HG03139 (cell line): ENCODE measurements around the gene DCAF15.

Experiments
- ATAC-seq: cut with Tn5 transposase; IDR thresholded peaks from one replicate; pipeline ENCODE4 v1.9.1; 2021; ENCODE audit not compliant: unreplicated experiment

DCAF15 gene

DNA sequence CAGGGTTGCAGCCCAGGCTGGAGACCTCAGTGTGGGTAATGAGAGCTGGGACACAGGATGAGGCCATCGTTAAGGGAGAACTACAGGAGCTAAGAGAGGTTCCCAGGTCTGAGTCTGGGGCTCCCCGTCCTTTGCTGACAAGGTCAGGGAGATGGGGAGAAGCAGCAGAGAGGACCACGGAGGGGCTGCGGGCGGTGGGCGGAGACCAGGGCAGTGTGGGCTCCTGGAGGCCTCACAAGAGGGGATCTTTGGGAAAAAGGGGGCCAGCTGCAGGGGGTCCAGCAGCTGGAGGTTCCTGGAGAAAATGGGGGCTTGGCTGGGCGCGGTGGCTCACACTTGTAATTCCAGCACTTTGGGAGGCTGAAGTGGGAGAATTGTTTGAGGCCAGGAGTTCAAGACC, 37.8 kb downstream of the DCAF15 start:
- ATAC-seq: no peak

DNA sequence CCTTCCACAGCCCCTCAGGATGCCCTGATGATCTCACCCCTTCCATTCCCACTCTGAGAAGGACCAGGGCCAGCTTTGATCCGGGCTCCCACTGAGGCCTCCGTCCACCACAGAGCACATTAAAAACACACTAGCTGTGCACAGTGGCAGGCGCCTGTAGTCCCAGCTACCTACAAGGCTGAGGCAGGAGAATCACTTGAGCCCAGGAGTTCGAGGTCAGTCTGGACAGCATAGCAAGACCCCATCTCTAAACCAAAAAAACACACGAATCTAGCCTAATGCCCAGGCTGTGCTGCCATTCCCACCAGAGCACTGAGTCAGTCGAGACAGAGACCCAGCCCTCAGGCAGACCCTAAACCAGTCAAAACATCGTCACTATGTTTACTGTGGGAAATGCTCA, 39.7 kb downstream of the DCAF15 start:
- no peak for ATAC-seq

DNA sequence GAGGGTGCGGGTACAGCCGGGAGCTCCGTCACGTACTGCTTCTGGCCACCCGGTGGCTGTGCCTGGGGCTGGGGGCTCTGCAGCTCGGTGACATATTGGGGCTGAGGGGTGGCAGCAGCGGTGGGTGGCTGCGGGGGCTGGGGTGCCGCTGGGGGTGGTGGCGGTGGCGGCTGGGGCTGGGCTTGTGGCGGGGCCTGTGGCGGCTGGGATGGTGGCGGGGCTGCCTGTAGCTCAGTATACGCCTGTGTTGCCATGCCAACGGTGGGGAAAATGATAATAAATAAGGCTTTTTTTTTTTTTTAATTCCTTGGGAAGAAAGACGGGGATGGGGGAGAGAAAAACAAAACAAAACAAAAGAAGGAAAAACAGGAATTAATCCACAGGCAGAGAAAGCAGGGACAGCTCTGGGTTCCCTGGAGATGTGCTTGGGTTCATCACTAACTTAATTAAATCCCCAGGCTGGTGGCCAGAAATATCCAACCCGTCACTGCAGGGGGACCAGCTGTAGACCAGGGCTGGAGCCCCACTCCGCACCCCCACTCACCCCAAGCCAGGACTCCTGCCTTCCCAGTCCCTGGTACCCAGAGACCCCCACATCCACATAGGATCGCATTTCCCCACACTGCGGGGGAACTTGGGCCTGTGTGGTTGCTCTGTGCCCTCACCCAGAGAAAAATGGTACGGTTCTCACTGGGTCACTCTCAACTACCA, 41.4 kb downstream of the DCAF15 start:
- ATAC-seq: no peak

DNA sequence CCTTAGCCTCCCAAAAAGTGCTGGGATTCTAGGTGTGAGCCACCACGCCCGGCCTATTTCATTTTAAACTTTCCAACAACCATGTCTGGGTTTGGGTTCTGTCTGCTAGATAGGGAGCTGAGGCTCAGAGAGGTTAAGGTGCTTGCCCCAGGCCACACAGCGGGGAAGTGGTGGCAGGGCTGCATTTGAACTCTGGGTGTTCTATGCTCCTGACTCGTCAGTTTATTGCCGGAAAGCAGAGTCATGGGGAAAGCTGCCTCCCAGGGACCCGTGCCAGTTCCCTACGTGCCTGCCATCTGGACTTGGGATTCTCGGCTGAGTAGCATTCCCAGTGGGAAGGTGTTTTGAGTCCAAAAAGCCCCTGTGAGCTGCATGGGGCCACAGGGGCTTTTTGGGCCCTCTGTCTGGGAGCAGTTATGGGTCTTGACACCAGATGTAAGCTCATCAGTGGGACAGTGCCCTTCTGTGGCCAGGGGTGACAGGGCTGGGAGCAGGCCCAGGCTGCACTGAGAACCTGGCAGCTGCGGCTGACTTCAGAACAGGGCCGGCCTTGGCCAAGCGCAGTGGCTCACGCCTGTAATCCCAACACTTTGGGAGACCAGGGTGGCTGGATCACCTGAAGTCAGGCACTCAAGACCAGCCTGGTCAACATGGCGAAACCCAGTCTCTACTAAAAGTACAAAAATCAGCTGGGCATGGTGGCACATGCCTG, 42.9 kb downstream of the DCAF15 start:
- ATAC-seq: no peak

DNA sequence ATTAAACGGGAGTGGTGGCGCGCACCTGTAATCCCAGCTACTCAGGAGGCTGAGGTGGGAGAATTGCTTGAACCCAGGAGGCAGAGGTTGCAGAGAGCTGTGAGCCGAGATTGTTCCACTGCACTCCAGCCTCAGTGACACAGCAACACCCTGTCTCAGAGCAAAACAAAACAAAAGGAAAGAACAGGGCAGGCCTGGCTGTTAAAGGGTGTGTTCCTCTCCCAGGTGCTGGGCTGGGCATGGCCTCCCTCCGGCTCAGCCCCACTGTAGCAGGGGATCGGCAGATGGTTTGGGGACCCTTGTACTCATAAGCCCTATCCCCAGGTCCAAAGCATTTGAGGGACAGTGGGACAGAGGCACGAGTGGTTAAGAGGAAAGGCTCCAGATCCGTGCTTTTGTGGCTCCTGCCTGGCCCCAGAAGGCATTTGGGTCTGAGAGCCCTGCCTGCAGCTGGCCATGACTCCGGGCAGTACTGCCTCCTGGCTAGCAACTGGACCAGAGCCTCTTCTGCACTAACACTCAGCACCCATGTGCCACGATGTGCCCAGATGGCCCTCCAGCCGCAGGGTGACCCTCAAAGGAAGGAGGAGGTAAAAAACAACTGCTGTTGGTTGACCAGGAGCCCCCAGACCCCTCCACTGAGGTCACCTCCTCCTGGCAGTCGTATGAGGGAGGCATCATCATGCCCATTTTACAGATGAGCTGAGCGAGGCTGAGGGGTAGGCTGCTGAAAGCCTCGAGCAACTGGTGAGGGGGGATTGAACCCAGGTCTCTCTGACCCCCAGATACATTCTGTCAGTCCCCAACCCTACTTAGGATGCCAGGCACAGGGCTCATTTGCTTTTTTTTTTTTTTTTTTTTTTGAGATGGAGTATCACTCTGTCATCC, 43.8 kb downstream of the DCAF15 start:
- no peak for ATAC-seq

DNA sequence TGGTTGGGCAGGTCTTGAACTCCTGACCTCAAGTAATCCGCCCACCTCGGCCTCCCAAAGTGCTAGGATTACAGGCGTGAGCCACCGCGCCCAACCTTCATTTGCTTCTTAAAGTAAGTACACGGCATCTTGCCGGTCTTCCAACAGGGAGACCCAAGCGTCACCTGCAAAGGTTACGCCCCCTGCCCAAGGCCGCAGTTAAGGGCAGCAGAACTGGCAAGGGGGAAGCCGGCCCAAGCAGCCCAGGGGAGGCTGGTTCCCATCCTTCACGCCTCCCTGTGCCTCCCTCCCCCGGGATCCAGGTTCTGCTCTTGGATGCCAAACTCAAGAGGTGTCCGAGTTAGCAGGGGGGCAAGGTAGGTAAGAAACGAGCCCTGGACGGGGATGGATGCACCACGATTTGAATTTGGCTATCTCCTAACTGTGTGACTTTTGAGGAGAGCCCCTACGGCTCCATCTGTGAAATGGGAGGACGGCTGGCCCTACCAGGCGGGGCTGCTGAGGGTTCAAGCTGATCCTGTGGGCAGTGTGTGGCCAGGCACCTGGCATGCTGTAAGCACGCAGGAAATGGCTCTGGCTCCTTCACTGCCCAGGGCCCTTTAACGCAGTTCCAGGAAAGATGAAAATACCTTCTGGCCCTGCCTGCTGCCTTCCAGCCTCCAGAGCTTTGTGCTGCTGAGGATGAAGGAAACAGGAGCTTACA, 44.8 kb downstream of the DCAF15 start:
- ATAC-seq: no peak

DNA sequence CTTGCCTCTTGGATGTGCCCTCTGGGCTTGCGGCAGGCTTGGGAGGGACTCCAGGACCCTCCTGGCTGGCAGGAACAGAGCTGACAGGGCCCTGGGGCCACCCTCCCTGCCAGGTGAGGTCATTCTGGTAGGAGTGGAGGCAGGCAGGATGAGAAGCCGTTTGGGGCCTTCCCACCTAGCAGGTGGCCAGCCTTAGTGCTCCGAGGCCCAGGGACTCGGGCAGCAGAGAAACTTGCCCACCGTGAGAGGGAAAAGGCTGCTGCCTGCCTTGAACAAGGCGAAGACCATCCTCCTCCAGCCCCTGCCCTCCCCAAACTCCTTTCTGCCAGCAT, 45.3 kb downstream of the DCAF15 start:
- ATAC-seq: no peak

DNA sequence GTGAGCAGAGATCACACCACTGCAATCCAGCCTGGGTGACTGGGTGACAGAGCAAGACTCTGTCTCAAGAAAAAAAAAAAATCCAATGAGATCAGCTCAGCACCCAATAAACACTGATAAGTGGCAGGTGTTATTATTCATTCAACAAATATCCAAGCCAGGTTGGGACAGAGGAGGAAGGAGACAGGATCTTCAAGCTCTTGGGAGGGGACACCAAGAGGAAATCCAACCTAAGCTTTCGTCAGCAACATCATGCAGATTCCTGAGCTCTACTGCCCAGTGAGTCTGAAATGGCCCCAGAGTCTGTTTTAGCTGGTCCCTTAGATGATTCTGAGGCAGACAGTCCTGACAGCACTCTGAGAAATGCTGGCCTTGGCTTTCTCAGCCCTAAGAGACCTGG, 46.1 kb downstream of the DCAF15 start:
- no peak for ATAC-seq

DNA sequence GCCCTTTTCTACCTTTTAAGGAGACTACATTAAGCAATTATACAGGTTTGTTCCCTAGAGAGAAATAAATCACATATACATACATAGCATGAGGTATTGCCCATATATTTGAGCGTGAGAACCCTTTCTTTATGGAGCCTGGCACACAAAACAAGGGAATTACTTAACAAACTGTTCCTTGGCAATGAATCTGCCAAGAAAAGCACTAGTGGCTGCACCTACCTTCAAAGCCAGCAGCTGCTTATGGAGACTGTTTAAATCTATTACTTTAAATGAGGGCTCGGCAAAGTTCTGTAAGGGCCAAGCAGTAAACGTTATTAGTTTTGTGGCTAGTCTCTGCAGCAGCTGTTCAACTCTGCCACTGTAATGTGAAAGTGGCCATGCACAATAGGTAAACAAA, 46.8 kb downstream of the DCAF15 start:
- no peak for ATAC-seq

DNA sequence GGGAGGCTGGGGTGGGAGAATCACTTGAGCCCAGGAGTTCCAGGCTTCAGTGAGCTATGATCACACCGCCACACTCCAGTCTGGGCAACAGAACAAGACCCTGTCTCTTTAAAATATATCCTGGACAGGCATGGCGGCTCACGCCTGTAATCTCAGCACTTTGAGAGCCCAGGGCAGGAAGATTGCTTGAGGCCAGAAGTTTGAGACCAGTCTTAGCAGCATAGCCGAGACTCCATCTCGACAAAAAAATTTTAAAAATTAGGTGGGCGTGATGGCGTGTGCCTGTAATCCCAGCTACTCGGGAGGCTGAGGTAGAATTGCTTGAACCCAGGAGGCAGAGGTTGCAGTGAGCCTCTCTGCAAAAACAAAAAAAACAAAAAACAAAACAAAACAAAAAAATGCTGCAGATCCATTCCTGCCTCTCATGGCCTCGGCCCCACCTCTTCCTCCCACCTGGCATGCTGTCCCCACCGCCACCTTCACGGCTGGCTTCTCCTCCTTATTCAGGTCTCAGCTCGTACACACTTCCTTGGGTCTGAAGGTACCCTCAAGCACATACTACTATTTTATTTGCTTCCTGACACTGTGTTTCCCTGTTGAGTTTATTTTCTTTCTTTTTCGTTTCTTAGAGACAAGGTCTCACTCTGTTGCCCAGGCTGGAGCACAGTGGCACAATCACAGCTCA, 48.5 kb downstream of the DCAF15 start:
- ATAC-seq: no peak

DNA sequence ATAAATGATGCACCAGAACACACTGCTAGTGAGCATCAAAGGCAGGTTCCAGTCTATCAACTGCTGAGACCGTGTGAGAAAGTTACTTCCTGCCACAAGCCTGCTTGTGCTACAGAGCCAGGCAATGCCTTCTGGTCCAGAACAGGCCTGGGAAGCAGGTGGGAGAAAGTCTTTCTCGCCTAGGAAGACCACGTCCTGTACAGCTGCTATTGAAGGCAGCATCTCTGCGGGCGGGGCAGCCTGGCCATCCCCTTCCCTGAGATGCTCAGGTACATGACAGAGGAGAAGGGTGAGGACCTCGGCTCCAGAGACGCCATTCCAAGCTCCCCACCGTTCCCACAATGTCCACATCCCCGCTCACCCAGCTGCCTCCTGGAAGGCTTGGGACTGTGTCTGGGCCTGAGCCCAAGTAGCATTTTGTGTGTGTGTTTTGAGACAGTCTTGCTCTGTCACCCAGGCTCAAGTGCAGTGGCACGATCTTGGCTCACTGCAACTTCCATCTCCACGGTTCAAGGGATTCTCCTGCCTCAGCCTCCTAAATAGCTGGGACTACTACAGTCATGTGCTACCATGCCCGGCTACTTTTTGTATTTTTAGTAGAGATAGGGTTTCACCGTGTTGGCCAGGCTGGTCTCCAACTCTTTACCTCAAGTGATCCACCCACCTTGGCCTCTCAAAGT, 50.4 kb downstream of the DCAF15 start:
- ATAC-seq: no peak

DNA sequence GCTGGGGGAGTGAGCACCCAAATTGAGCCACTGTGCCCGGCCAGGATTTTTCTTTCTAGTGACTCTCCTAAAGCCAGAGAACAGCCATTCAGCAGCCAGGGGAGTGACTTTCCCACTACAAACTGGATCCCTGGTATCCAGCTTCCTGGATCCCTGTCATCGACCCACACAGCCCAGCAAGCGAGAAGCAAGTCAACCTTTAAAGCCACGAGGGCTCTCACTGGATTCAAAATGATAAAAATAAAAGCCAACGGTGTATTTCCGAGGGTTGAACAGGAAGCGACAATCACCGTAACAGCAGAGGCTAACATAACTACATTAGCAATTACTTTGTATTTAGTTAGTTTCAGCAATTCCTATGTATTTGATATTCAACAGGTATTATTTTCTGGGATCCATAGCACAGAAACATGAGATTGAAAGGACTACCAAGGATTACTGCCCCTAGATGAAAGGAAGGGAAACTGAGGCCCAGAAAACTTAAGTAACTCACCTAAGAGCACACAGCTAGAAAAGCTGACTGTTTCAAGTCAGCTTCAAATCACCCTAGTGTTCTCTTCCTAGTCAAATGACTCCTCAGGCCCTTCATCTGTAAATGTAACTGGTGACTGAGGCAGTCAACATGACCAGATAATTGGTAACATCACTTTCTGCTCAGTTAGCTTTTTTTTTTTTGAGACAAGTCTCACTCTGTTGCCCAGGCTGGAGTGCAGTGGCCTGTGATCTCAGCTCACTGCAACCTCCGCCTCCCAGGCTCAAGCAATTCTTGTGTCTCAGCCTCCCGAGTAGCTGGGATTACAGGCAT, 51.1 kb downstream of the DCAF15 start:
- no peak for ATAC-seq

DNA sequence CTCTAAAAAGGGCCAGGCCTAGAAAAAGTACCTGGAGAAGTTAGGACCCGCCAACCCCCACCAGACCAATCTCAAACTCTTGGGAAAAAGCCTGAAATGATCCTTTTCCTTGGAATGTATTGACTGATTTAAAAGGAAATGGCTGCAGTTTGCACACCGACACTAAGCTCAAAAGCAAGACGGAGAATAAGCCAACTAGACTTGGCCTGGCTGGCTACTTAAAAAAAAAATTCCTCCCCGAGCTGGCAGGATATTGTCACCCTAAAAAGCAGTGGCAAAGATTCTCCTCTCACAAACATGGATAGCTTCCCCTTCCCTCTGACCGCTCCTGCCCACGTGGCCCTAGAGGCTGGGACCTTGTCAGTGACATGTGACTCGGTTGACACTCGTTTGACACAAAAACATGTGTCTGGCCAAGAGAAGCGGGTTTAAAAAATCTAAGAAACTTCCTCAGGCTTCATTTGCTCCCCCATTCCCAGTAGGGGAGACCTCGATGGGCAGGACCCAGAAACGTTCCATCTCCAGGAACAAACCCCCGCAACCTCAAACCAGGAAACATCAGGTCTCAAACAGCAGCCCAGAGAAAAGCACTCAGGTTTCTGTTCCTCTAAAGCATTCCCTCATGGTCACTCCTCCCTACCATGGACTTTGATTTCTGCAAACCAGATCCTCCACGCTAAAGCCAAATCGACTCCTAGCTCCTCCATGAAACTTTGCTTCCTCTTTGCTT, 52.5 kb downstream of the DCAF15 start:
- no peak for ATAC-seq

DNA sequence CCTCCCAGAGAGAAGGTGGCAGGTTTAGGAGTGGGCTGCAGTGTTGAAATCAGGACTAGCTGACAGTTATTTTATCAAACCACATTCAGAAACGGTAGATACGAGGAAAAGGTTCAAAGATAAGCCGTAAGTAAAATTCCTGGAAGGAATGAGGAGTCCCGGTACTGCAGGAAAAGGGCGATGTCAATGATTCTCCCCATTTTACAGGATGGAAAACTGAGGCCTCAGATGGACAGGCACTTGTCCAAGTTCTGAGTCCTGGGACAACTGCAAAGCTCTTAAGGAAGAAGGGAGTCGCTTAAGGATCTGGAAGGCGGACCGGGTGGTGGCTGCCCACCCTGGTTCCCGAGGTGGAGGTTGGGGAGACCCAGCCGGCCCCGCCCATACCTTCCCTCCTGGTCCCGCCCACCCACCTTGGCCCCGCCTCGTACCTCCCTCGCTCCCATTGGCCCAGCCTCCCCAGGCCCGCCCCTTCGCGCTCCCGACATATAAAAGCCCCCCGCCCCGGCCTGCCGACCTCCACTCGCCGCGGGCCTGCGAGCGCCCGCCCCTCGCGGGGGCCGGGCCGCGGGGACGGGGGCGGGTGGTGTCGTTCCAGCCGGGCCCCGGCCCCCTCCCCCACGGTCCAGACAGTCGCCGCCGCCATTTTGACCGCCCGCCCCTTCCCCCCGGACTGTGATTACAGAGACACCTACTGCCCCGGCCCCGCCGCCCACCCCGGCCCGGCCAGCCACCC, 53.2 kb downstream of the DCAF15 start:
- peak; percentile 44 for ATAC-seq

DNA sequence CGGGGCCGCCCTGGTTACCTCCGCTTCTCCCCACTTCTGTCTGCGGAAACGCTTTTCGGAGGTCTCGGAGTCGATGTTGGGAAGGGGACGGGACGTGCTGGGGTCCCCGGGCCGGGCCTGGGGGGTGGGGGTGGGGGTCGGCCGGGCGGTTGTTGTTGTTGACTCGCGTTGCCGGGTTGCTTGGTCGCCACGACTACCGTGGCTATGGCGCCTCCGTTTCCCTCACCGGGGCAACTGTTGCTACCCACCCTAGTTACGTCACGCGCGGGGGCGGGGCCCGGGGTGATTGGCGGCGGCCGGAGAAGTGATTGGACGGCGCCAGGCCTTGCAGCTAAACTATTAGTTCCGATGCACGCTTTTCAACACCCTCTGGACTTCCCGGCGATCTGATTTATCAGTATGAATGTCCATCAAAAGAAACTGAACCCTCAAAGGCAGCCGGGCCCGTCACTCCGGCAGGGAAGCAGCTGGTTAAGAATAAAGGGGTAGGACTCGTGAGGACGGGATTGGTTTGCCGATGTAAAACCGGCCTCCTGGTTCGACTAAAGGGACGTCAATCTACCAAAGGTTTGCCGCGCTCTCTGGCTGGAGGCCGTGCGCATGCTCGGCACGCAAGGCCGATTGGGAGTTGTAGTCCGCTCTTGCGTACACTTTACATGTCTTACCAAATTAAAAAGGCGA, 53.9 kb downstream of the DCAF15 start, which contains the start of gene RFX1:
Gene RFX1, minus strand, starts transcription at position 236 of the 681 bp plus-strand sequence. CDS start 12,477 bp downstream, outside the sequence.
- ATAC-seq: peak; percentile 61

DNA sequence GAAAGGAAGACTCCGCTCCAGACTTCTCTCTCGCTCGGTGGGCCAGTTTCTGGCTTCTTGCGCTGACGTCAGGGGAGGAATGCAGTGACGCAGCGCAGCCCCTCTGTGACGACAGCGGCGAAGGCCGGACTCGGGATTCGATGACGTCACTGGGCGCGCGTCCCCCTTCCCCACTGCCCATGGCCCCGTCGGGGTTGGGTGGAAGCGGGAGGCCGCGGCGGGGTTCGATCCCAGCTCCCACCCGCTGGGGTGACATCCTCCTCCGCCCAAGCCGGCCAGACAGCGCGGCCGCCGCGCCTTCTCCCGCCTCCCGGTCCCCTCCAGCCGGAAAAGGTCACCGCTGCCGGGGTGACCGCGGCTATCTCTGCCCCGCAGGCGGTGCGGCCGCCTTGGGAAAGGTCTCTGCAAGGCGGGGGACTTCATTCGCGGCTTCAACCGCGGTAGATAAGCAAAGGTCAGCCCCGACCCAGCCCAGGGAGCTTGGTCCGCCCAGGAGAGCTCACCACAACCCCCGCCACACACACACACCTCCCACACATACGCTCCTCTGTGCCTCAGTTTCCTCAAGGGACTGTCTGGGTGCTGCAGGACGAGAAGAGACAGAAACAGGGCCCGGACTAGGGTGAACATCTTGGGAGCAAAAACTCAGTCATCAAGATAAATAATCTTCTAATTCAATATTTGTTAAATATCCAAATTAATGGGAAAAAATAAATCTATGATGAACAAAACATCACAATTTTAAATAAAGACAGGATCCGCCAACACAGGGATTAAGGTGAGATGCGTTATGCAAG, 54.7 kb downstream of the DCAF15 start:
- peak; percentile 27 for ATAC-seq
